ENCODE results near the gene RNF144A. TPM values are rescaled to one million over a fixed set of nuclear protein-coding genes. Genes with fewer than 3 reads are reported as not detected.

The RNF144A gene
- total and polyA plus RNA-seq, 2 experiments from 2014 or later: 2.8 to 14.7 TPM

DNA sequence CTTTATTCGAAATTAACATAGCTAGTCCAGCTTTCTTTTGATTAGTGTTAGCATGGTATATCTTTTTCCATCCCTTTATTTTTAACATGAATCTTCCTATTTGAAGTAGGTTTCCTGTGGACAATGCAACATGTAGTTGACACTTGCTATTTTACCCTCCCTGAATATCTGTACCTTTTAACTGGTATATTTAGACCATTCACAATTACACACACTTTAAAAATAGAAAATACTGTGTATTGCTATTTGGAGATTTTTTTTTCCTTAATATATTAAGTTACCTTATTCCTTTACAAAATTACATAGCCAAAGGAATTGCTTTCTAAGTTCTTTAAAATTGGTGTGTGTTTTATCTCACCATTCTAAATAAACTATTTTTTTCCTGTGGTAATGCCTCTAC is 15.0 kb downstream of the RNF144A start:
- H3K4me1 Mint-ChIP-seq: peaks cover 29% of the 10 kb centered on the region
- no peak for TF ChIP-seq NANOG (IDR thresholded peaks at IDR 0.05; ENCODE audit: borderline replicate concordance)
- TF ChIP-seq, protein P1, sequence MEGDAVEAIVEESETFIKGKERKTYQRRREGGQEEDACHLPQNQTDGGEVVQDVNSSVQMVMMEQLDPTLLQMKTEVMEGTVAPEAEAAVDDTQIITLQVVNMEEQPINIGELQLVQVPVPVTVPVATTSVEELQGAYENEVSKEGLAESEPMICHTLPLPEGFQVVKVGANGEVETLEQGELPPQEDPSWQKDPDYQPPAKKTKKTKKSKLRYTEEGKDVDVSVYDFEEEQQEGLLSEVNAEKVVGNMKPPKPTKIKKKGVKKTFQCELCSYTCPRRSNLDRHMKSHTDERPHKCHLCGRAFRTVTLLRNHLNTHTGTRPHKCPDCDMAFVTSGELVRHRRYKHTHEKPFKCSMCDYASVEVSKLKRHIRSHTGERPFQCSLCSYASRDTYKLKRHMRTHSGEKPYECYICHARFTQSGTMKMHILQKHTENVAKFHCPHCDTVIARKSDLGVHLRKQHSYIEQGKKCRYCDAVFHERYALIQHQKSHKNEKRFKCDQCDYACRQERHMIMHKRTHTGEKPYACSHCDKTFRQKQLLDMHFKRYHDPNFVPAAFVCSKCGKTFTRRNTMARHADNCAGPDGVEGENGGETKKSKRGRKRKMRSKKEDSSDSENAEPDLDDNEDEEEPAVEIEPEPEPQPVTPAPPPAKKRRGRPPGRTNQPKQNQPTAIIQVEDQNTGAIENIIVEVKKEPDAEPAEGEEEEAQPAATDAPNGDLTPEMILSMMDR (conservative IDR thresholded peaks at IDR 0.05; ENCODE audit: low read depth in 2 of 2): no peak
- no peak for TF ChIP-seq ZNF114 (CRISPR knock-in tag; IDR thresholded peaks at IDR 0.05)
- no peak for TF ChIP-seq EZH2 (IDR thresholded peaks at IDR 0.05; ENCODE audit: low read depth, unreplicated experiment)
- TF ChIP-seq, protein P2, sequence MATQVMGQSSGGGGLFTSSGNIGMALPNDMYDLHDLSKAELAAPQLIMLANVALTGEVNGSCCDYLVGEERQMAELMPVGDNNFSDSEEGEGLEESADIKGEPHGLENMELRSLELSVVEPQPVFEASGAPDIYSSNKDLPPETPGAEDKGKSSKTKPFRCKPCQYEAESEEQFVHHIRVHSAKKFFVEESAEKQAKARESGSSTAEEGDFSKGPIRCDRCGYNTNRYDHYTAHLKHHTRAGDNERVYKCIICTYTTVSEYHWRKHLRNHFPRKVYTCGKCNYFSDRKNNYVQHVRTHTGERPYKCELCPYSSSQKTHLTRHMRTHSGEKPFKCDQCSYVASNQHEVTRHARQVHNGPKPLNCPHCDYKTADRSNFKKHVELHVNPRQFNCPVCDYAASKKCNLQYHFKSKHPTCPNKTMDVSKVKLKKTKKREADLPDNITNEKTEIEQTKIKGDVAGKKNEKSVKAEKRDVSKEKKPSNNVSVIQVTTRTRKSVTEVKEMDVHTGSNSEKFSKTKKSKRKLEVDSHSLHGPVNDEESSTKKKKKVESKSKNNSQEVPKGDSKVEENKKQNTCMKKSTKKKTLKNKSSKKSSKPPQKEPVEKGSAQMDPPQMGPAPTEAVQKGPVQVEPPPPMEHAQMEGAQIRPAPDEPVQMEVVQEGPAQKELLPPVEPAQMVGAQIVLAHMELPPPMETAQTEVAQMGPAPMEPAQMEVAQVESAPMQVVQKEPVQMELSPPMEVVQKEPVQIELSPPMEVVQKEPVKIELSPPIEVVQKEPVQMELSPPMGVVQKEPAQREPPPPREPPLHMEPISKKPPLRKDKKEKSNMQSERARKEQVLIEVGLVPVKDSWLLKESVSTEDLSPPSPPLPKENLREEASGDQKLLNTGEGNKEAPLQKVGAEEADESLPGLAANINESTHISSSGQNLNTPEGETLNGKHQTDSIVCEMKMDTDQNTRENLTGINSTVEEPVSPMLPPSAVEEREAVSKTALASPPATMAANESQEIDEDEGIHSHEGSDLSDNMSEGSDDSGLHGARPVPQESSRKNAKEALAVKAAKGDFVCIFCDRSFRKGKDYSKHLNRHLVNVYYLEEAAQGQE (IDR thresholded peaks at IDR 0.05; ENCODE audit: unreplicated experiment): no peak
- TF ChIP-seq, protein P3, sequence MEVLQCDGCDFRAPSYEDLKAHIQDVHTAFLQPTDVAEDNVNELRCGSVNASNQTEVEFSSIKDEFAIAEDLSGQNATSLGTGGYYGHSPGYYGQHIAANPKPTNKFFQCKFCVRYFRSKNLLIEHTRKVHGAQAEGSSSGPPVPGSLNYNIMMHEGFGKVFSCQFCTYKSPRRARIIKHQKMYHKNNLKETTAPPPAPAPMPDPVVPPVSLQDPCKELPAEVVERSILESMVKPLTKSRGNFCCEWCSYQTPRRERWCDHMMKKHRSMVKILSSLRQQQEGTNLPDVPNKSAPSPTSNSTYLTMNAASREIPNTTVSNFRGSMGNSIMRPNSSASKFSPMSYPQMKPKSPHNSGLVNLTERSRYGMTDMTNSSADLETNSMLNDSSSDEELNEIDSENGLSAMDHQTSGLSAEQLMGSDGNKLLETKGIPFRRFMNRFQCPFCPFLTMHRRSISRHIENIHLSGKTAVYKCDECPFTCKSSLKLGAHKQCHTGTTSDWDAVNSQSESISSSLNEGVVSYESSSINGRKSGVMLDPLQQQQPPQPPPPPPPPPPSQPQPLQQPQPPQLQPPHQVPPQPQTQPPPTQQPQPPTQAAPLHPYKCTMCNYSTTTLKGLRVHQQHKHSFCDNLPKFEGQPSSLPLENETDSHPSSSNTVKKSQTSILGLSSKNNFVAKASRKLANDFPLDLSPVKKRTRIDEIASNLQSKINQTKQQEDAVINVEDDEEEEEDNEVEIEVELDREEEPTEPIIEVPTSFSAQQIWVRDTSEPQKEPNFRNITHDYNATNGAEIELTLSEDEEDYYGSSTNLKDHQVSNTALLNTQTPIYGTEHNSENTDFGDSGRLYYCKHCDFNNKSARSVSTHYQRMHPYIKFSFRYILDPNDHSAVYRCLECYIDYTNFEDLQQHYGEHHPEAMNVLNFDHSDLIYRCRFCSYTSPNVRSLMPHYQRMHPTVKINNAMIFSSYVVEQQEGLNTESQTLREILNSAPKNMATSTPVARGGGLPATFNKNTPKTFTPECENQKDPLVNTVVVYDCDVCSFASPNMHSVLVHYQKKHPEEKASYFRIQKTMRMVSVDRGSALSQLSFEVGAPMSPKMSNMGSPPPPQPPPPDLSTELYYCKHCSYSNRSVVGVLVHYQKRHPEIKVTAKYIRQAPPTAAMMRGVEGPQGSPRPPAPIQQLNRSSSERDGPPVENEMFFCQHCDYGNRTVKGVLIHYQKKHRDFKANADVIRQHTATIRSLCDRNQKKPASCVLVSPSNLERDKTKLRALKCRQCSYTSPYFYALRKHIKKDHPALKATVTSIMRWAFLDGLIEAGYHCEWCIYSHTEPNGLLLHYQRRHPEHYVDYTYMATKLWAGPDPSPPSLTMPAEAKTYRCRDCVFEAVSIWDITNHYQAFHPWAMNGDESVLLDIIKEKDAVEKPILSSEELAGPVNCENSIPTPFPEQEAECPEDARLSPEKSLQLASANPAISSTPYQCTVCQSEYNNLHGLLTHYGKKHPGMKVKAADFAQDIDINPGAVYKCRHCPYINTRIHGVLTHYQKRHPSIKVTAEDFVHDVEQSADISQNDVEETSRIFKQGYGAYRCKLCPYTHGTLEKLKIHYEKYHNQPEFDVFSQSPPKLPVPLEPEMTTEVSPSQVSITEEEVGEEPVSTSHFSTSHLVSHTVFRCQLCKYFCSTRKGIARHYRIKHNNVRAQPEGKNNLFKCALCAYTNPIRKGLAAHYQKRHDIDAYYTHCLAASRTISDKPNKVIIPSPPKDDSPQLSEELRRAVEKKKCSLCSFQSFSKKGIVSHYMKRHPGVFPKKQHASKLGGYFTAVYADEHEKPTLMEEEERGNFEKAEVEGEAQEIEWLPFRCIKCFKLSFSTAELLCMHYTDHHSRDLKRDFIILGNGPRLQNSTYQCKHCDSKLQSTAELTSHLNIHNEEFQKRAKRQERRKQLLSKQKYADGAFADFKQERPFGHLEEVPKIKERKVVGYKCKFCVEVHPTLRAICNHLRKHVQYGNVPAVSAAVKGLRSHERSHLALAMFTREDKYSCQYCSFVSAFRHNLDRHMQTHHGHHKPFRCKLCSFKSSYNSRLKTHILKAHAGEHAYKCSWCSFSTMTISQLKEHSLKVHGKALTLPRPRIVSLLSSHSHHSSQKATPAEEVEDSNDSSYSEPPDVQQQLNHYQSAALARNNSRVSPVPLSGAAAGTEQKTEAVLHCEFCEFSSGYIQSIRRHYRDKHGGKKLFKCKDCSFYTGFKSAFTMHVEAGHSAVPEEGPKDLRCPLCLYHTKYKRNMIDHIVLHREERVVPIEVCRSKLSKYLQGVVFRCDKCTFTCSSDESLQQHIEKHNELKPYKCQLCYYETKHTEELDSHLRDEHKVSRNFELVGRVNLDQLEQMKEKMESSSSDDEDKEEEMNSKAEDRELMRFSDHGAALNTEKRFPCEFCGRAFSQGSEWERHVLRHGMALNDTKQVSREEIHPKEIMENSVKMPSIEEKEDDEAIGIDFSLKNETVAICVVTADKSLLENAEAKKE (CRISPR knock-in tag; IDR thresholded peaks at IDR 0.05): no peak
- TF ChIP-seq, protein P4, sequence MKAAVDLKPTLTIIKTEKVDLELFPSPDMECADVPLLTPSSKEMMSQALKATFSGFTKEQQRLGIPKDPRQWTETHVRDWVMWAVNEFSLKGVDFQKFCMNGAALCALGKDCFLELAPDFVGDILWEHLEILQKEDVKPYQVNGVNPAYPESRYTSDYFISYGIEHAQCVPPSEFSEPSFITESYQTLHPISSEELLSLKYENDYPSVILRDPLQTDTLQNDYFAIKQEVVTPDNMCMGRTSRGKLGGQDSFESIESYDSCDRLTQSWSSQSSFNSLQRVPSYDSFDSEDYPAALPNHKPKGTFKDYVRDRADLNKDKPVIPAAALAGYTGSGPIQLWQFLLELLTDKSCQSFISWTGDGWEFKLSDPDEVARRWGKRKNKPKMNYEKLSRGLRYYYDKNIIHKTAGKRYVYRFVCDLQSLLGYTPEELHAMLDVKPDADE (IDR thresholded peaks at IDR 0.05): no peak
- no peak for TF ChIP-seq ZNF331 (CRISPR knock-in tag; IDR thresholded peaks at IDR 0.05; ENCODE audit: low read depth)
- no peak for TF ChIP-seq POLR2AphosphoS5 (IDR thresholded peaks at IDR 0.05; ENCODE audit: low read depth)
- no peak for TF ChIP-seq CREB1 (CRISPR knock-in tag; IDR thresholded peaks at IDR 0.05; ENCODE audit: low read depth)
- no peak for TF ChIP-seq STAT1 (IDR thresholded peaks at IDR 0.05; ENCODE audit: unreplicated experiment)
- TF ChIP-seq EZH2phosphoT487 (IDR thresholded peaks at IDR 0.05; ENCODE audit: unreplicated experiment): no peak
- TF ChIP-seq JUNB (IDR thresholded peaks at IDR 0.05; ENCODE audit: unreplicated experiment): no peak
- ATAC-seq: no peak
- peaks cover 4% of the 10 kb centered on the region; the same call in 2 of the 3 replicates for H3K36me3 Mint-ChIP-seq (ENCODE audit: low read depth)
- no peak overlapping the region for H3K4me2 ChIP-seq
- no peaks in the 10 kb centered on the region for H3K9me3 Mint-ChIP-seq
- no peak overlapping the region for H3K27ac ChIP-seq (ENCODE audit: low read depth)
- H3F3A ChIP-seq (replicated peaks; ENCODE audit: low read depth): no peaks in the 10 kb centered on the region
- peaks cover 13% of the 10 kb centered on the region; the same call in 1 of the 2 replicates for H3K4me1 ChIP-seq (ENCODE audit: insufficient read depth)
- H3K27ac Mint-ChIP-seq: no peak overlapping the region
- H3K27me3 Mint-ChIP-seq (ENCODE audit: insufficient read depth, low read depth, poor library complexity): peaks cover 1% of the 10 kb centered on the region
- H3K36me3 ChIP-seq (ENCODE audit: insufficient read depth): no peaks in the 10 kb centered on the region
- H2AFZ ChIP-seq: no peak overlapping the region
- H3K4me3 ChIP-seq: no peak overlapping the region
- no peaks in the 10 kb centered on the region for H3K27me3 ChIP-seq (ENCODE audit: insufficient read depth)
- no peak for DNase-seq (ENCODE audit: low spot score)
- H3K79me2 ChIP-seq (replicated peaks; ENCODE audit: insufficient read depth): peaks cover 3% of the 10 kb centered on the region; the same call in 1 of the 2 replicates
- H3K9me2 ChIP-seq (ENCODE audit: insufficient read depth): no peaks in the 10 kb centered on the region; the same call in 1 of the 2 replicates
- H4K20me1 ChIP-seq (replicated peaks; ENCODE audit: insufficient read depth): no peaks in the 10 kb centered on the region
- no peak overlapping the region for H3K4me3 Mint-ChIP-seq
